SH-SY5Y (cell line): Measurements from ENCODE around the gene MYEOV.

Source experiments
- GATA2 ChIP-seq: IDR thresholded peaks from 2 replicates; pipeline ENCODE4 v1.6.1; 2011; ENCODE audit warnings: mild to moderate bottlenecking, low read depth, low read length
- GATA3 ChIP-seq: IDR thresholded peaks from 2 replicates; pipeline ENCODE4 v1.6.1; 2011; ENCODE audit warnings: low read depth, mild to moderate bottlenecking, low read length, moderate library complexity

- TF ChIP-seq GATA3 (no peak), GATA2 (no peak)
Measured at GRCh38 chr11:69312453-69313404, 18.8 kb downstream of the MYEOV start.
